ENCODE data around the gene INA.
A peak's percentile ranks its signal among the peaks of the same experiment; 100 is the strongest.
"Not testable (repeated sequence)": the region's sequence is repeated elsewhere in the genome, so short reads cannot be mapped to it uniquely, and the experiment has no call there.

The INA gene

GRCh38 chr10:103254538-103255325 lies 22.2 kb upstream of the INA start:
- no peak overlapping the region for H3K4me3 ChIP-seq (ENCODE audit: low read length)
- no peak for TF ChIP-seq ZNF274 (IDR thresholded peaks at IDR 0.05; ENCODE audit: low read depth, low read length)

DNA sequence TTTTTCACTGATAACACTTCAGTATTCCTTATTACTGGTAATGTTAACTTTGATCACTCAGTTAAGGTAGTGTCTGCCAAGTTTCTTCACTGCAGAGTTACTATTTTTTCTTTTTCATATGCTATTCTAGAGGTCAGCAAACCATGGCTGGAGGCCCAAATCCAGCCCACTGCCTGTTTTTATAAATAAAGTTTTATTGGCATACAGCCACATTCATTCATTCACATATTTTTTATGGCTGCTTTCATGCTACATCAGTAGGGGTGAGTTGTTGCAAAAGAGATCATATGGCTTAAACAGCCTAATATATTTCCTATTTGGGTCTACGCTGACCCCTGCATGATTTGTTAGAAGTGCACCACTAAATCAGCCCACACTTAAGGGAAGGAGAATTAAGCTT lies 20.3 kb upstream of the INA start:
- no peak overlapping the region for H3K4me3 ChIP-seq (ENCODE audit: low read length)
- TF ChIP-seq ZNF274 (IDR thresholded peaks at IDR 0.05; ENCODE audit: low read depth, low read length), result no peak

DNA sequence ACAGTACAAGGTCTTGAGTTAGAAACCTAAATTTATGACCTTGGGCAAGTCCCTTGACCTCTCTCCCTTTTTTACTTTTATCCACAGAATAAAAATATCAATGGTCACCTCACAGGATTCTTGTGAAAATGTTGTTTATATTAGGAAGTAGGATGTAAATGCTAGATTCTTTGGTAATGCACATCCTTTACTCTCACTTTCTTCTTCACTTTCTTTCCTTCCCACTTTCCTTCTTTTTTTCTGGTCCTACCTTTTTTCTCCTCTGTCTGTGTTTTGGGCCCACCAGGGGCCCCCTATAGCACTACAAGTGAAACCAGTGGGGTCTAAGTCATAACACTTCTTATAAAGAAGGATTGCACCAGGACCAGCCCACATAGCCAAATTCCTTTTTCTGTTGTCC lies 19.1 kb upstream of the INA start:
- TF ChIP-seq ZNF274 (IDR thresholded peaks at IDR 0.05; ENCODE audit: low read depth, low read length), result no peak
- no peak overlapping the region for H3K4me3 ChIP-seq (ENCODE audit: low read length)

DNA sequence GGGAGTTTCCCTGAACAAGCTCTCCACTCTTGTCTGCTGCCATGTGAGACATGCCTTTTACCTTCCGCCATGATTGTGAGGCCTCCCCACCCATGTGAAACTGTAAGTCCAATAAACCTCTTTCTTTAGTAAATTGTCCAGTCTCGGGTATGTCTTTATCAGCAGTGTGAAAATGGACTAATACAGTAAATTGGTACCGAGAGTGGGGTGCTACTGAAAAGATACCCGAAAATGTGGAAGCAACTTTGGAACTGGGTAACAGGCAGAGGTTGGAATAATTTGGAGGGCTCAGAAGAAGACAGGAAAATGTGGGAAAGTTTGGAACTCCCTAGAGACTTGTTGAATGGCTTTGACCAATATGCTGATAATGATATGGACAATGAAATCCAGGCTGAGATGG lies 18.0 kb upstream of the INA start:
- H3K4me3 ChIP-seq (ENCODE audit: low read length), result not testable (repeated sequence)

DNA sequence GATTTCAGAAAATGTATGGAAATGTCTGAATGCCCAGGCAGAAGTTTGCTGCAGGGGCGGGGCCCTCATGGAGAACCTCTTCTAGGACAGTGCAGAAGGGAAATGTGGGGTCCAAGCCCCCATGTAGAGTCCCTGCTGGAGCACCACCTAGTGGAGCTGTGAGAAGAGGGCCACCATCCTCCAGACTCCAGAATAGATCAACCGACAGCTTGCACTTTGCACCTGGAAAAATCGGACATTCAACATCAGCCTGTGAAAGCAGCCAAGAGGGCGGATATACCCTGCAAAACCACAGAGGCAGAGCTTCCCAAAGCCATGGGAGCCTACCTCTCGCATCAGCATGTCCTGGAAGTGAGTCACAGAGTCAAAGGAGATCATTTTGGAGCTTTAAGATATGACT lies 16.9 kb upstream of the INA start:
- no peak for TF ChIP-seq ZNF274 (IDR thresholded peaks at IDR 0.05; ENCODE audit: low read depth, low read length)
- no peak overlapping the region for H3K4me3 ChIP-seq (ENCODE audit: low read length)

- TF ChIP-seq ZNF274 (IDR thresholded peaks at IDR 0.05; ENCODE audit: low read depth, low read length), result no peak
- no peak overlapping the region for H3K4me3 ChIP-seq (ENCODE audit: low read length)
These were observed 14.7 kb upstream of the INA start for GRCh38 chr10:103262229-103262628.

DNA sequence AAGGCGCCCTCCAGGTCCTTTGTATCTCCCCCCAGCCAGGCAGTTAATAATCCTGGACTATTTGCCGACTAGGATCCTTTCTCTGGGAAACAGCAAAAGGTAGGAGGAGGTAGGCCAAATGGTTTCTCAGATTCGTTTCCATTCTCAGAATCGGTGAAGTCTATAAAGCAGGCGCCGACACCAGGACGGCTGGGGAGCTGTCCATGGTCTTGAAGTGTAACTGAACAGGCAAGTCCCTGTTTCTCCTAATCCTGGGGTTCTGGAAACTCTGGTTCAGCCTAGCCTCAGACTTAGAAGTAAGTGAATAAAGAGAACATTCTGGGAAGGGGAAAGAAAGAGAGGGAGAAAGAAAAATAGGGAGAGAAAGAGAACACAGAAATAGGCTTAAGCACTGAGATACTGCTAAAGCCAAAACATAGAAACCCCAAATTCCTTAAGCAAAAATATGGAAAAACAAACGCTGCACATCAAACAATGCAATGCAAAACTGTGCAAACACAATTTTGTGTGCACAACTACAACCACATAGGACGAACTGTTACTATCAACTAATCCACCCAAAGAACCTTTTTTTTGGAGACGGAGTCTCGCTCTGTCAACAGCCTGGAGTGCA lies 11.1 kb upstream of the INA start:
- H3K4me3 ChIP-seq (ENCODE audit: low read length), result no peak overlapping the region
- no peak for TF ChIP-seq ZNF274 (IDR thresholded peaks at IDR 0.05; ENCODE audit: low read depth, low read length)

DNA sequence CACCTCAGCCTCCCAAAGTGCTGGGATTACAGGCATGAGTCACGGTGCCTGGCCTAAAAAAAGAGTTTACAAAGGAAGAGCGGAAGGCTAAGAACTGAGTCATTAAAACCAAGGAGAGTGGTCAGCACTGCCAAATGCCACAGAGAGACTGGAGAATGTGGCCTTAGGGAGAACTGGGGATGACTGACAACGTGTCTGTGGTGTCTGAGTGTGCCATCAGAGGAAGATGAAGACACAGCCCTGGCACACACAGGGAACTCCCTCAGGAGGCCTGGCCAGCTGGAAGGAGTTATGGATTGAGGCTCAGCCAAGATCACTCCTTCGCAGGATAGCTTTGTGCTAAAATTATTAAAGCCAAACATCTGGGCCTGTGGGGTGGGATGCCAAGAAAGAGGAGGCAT lies 3.9 kb upstream of the INA start:
- no peak overlapping the region for H3K4me3 ChIP-seq (ENCODE audit: low read length)
- TF ChIP-seq ZNF274 (IDR thresholded peaks at IDR 0.05; ENCODE audit: low read depth, low read length), result no peak

GRCh38 chr10:103276251-103276895 lies 565 bp upstream of the INA start:
- no peak overlapping the region for H3K4me3 ChIP-seq (ENCODE audit: low read length)

DNA sequence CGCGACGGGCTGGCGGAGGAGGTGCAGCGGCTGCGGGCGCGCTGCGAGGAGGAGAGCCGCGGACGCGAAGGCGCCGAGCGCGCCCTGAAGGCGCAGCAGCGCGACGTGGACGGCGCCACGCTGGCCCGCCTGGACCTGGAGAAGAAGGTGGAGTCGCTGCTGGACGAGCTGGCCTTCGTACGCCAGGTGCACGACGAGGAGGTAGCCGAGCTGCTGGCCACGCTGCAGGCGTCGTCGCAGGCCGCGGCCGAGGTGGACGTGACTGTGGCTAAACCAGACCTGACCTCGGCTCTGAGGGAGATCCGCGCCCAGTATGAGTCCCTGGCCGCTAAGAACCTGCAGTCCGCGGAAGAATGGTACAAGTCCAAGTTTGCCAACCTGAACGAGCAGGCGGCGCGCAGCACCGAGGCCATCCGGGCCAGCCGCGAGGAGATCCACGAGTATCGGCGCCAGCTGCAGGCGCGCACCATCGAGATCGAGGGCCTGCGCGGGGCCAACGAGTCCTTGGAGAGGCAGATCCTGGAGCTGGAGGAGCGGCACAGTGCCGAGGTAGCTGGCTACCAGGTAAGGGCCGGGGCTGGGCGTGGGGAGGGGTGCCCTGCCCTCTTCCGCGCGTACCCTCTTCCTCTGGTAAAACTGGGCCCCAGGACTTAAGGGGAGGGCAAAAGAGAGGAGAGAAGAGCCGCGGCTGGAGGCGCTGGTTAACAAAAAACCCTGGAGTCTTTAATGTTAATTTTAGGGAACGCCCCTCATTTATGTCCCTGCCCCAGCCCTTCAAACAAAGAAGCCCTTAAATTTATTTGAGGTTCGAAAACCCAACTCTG lies 987 bp downstream of the INA start:
- peak overlapping the region; percentile 19; the same call in 1 of the 2 replicates for H3K4me3 ChIP-seq (ENCODE audit: low read length)
- no peak for TF ChIP-seq ZNF274 (IDR thresholded peaks at IDR 0.05; ENCODE audit: low read depth, low read length)

More at GRCh38 chr10:103276251-103276895, 565 bp upstream of the INA start:
- no peak for TF ChIP-seq ZNF274 (IDR thresholded peaks at IDR 0.05; ENCODE audit: low read depth, low read length)

DNA sequence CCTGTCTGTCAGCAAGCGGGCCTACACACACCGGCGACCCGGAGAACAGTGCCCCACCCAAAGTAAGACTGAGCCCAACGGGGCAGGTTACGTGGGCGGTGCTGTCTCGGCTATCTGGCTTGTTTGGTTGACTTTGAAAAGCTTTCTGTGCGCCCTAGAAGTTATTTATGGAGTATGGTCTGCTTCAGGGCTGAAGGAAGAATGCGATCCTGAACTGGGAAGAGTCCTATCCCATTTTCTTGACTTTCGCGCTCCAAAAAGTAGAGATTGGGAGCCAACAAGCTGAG lies 1.5 kb downstream of the INA start:
- TF ChIP-seq ZNF274 (IDR thresholded peaks at IDR 0.05; ENCODE audit: low read depth, low read length), result no peak
- H3K4me3 ChIP-seq (ENCODE audit: low read length), result no peak overlapping the region

DNA sequence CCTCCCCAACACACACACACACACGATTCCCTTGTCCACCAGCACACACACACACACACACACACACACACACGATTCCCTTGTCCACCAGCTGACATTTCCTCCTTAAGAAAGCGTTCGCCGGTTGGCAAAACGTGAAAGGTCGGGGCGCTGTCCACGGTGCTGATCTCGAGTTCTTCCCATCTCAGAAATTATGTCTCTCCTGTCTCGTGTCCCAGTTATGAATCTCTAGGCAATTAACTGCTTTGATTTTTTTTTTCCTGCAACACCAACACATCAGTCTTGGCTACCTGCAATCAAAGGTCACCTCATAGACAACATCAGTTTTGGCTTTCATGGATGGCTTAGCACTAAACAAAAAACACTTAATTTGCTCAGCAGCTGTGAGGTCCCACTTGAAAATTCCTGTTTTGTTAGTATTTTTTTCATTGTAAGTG lies 1.9 kb downstream of the INA start:
- no peak for TF ChIP-seq ZNF274 (IDR thresholded peaks at IDR 0.05; ENCODE audit: low read depth, low read length)

GRCh38 chr10:103280031-103280430 lies 3.1 kb downstream of the INA start:
- TF ChIP-seq ZNF274 (IDR thresholded peaks at IDR 0.05; ENCODE audit: low read depth, low read length), result no peak
- no peak overlapping the region for H3K4me3 ChIP-seq (ENCODE audit: low read length)

More for the DNA sequence above, 1.9 kb downstream of the INA start:
- H3K4me3 ChIP-seq (ENCODE audit: low read length), result no peak overlapping the region

DNA sequence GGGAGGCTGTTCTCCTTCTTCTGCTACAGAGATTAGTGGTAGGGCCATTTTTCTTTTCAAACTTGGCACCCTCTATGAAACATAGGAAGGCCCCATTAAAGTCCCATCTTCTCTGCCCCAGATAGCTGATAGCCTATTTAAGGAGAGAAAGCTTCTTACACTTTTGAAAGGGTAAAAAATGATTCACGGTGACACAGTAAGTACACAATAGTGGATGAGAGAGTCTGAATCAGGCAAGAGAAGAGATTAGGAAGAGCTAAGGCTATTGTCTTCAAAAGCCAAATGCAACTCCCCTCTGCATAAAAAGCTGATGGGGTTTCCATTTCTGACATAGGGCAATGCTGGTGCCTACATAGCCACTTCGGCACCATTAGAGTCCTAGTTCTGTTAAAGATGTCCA lies 3.6 kb downstream of the INA start:
- no peak overlapping the region for H3K4me3 ChIP-seq (ENCODE audit: low read length)
- TF ChIP-seq ZNF274 (IDR thresholded peaks at IDR 0.05; ENCODE audit: low read depth, low read length), result no peak
